Fibroblast of the aortic adventitia (primary cell): ENCODE measurements around the gene TRIM65. TPM values are rescaled to one million over a fixed set of nuclear protein-coding genes. Genes with fewer than 3 reads are reported as not detected.

Source experiments
- DNase-seq: peaks from one replicate; pipeline ENCODE4 v3.0.0-alpha.2; 2010; ENCODE audit warnings: low read depth
- H3K4me3 ChIP-seq: 2 replicates; pipeline ENCODE4 v1.5.1; 2011; ENCODE audit warnings: low read depth, mild to moderate bottlenecking, control low read depth, low read length, moderate library complexity
- CTCF ChIP-seq: IDR thresholded peaks from 2 replicates; pipeline ENCODE4 v1.5.1; 2011; ENCODE audit warnings: mild to moderate bottlenecking, low read length, control low read depth, inconsistent platforms; ENCODE audit not compliant: insufficient read depth
- total RNA-seq: library from RNA; depleted of rRNA; stranded (reverse); fragments of >200 nt; gene quantifications from 2 replicates; pipeline ENCODE4 v1.2.3, GENCODE V29; 2012; ENCODE audit warnings: low replicate concordance

Gene TRIM65
- total RNA-seq, 1 donor, result 11.4 TPM

- H3K4me3 ChIP-seq, result no peak overlapping the region
- DNase-seq, result peak; percentile 52
- peak; percentile 83 for TF ChIP-seq CTCF
Measured at GRCh38 chr17:75845058-75845711, 51.6 kb downstream of the TRIM65 start.

- DNase-seq, result no peak
- no peak overlapping the region for H3K4me3 ChIP-seq
- TF ChIP-seq CTCF, result no peak
Measured at GRCh38 chr17:75844530-75845057, 52.2 kb downstream of the TRIM65 start.

DNA sequence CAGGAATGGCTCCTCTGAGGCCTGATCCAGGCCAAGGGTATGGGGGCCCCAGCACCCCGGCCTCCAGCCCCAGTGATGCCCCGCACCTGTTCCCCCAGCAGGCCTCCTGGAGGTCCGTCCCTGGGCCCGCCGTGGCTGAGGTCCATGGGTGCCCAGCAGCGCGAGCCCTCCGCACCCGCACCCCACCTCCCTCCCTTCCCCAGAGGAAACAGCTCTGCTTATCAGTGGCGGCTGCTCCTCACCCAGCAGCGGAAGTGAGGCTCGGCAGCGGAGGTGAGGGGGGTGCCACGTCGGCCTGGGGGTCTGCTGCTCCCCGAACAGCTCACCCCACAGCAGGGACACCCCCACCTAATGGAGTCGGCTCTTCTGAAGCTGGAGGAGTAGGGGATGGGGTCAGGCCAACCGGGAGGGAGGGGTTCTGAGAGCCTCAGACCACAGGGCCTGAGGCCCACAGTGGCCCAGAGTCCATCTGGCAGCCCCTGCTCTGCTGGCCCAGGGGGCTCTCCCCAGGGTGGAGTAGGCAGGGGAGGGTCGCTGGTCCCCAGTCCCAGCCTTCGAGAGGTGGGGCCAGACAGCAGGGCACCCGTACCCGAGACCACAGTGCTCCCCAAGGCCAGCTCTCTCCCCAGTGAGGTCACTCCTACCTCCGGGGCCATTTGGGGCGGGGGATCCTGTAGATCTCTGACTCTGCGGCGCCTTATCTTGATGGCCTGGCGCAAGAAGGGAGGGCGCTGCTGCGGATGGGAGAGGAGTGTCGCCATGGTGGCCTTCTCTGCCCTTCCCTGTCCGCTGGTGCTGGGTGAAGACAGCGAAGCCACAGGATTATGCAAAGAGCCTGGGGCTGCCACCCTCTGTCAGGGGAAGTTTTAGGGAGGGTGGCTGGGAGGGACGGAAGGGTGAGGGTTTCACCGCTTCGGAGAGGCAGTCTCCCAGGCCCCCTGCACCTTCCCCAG is 52.9 kb downstream of the TRIM65 start, which contains the start of gene UNC13D:
TSS of gene UNC13D (minus strand) at position 828 of the 953 bp plus-strand sequence. CDS start at position 761, 67 bp downstream.
- no peak within 1 kb of the TSS for H3K4me3 ChIP-seq
- DNase-seq, result no peak
- TF ChIP-seq CTCF, result no peak

DNA sequence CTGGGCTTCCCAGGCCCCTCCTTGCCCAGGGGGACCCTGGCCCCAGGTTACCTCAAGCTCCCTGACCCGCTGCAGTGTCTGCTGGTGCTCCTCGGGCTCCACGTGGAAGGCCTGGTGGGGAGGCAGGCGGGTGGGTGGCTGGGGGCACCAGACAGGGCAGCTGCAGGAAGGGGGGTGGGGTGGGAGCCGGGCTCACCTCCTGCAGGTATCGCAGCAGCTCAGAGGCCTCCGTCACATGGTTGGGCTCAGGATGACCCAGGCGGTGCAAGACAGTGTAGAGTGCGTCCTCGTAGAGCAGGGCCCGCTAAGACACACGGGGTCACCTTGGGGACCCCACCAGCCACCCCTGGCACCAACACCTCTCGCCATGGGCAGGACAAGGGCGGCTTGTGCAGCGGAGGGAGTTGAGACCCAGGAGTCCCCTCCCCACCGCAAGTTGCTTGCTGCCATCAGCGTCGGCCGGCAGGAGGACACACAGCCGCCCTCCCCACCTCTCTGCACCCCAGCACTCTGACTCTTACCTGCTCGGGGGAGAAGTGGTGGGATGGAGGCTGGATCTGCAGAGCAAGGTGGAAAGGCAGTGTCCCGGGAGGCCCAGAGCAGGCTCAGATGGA is 53.7 kb downstream of the TRIM65 start:
- DNase-seq, result no peak
- no peak overlapping the region for H3K4me3 ChIP-seq
- TF ChIP-seq CTCF, result no peak

DNA sequence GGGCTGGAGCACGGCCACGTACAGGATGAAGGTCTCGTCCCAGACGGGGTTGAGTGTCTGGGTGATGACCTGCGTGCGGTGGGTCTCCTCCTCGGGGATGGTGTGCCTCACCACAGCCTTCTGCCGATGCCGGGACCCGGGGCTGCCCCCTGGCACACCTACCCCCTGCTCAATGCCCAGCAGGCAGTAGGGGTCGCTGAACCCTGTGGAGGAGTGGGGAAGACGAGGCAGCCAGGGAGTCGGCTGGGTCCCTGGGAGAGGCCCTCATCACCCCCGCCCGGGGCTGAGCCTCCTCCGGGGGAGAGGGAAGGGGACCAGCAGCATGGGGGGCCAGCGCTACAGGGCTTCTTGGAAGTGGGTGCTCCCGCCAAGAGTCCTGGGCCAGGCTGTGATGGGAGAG is 54.3 kb downstream of the TRIM65 start:
- DNase-seq, result no peak
- TF ChIP-seq CTCF, result no peak
- no peak overlapping the region for H3K4me3 ChIP-seq

DNA sequence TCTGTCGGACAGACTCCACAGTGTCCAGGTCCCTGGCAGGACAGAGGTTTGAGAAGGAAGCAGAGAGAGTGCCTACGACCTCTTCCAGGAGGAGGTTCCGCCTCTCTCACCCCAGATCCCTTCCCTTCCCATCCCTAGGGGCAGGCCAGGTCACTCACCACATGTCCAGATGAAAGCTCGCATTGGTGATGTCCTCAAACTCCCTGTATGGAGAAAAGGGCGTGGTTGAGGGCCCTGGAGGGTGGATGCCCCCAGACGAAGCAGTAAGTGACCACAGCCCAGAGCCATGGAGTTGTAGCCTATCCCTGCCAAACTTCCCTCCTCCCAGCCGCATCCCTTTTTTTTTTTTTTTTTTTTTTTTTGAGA is 56.0 kb downstream of the TRIM65 start:
- H3K4me3 ChIP-seq, result no peak overlapping the region
- no peak for DNase-seq
- no peak for TF ChIP-seq CTCF
